ENCODE results near the gene HPCAL1. TPM values are rescaled to one million over a fixed set of nuclear protein-coding genes. Genes with fewer than 3 reads are reported as not detected.

HPCAL1 gene
- total and polyA plus RNA-seq, 2 of the 8 experiments (the other 6 are each of a cell fraction or from before 2014, with no cell fraction given): 5.8 to 8.6 TPM

DNA sequence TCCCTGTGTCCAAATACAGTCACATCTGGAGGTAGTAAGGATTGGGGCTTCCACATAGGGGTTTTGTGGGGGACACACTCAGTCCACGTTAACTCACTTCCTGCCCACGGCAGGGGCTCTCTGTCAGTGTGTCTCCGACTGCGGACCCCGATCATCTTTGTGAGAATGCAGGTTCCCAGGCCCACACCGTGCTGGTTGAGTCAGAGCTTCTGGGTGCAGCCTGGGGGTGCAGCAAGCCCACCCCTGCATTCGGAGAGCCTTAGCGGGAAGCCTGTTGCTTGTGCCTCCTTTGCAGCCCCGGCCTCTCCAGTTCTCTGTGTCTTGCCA lies 28.0 kb downstream of the HPCAL1 start:
- Histone ChIP-seq H3K79me1 (ENCODE audit: low read depth, low read length) (no peaks in the 10 kb centered on the region; the same call in 1 of the 2 replicates), H2BK12ac (ENCODE audit: low read depth, low read length) (no peak overlapping the region), H3K56ac (replicated peaks; ENCODE audit: insufficient read length, low read depth, low read length) (no peak overlapping the region), H2BK15ac (ENCODE audit: low read length) (no peak overlapping the region; the same call in 1 of the 2 replicates), H4K8ac (ENCODE audit: extremely low read depth, insufficient read depth, low read length) (no peak overlapping the region), H3K4me2 (ENCODE audit: insufficient read depth in 1 of 2, low read depth in 2 of 2, low read length in 2 of 2) (no peak overlapping the region), H3K14ac (ENCODE audit: insufficient read length) (no peak overlapping the region), H3K27me3 (replicated peaks in 1 of 4; ENCODE audit: control insufficient read depth in 3 of 4, extremely low read depth in 1 of 4, insufficient read depth in 3 of 4, low read length in 3 of 4) (0 out of 7 replicates have a peak, but pooled peaks cover 0 to 1% (median 0%) of the 10 kb centered on the region in 4 experiments), H3K23me2 (ENCODE audit: low read depth, low read length) (no peaks in the 10 kb centered on the region), H2AK5ac (ENCODE audit: low read depth, low read length) (no peak overlapping the region), H4K5ac (ENCODE audit: insufficient read length, low read depth, low read length) (no peak overlapping the region), H4K91ac (replicated peaks; ENCODE audit: insufficient read length, low read length) (peak overlapping the region; percentile 5), H3K27ac (ENCODE audit: low read depth, low read length) (no peak overlapping the region), H4K20me1 (replicated peaks in 1 of 2; ENCODE audit: control insufficient read depth in 1 of 2, insufficient read depth in 2 of 2, low read length in 2 of 2) (no peaks in the 10 kb centered on the region), H3K23ac (ENCODE audit: insufficient read length) (no peak overlapping the region), H3K18ac (ENCODE audit: extremely low read depth, low read length) (0 out of 2 replicates have a peak overlapping the region, but pooled peaks have one; percentile 26), H3K4ac (replicated peaks; ENCODE audit: insufficient read length, low read depth, low read length) (no peak overlapping the region), H3K9me3 (ENCODE audit: insufficient read depth in 2 of 2, low read depth in 1 of 2, low read length in 1 of 2) (no peaks in the 10 kb centered on the region), H2BK5ac (ENCODE audit: low read depth, low read length) (no peak overlapping the region), H3K79me2 (ENCODE audit: control insufficient read depth in 1 of 2, insufficient read depth in 2 of 2, low read length in 2 of 2) (no peaks in the 10 kb centered on the region), H3K36me3 (ENCODE audit: control insufficient read depth in 2 of 4, insufficient read depth in 4 of 4, low read length in 3 of 4) (no peaks in the 10 kb centered on the region), H2AFZ (ENCODE audit: low read length) (no peak overlapping the region), H3K9ac (replicated peaks in 1 of 4; ENCODE audit: extremely low read depth in 1 of 4, low read depth in 3 of 4, low read length in 3 of 4) (no peak overlapping the region), H2BK120ac (replicated peaks; ENCODE audit: low read depth, low read length) (no peak overlapping the region), H3K4me1 (replicated peaks in 1 of 4; ENCODE audit: control insufficient read depth in 3 of 4, insufficient read depth in 4 of 4, low read length in 3 of 4) (peaks cover 5 to 44% (median 19%) of the 10 kb centered on the region in 4 experiments), H2BK20ac (ENCODE audit: low read length) (no peak overlapping the region), H3K4me3 (ENCODE audit: extremely low read depth in 1 of 4, insufficient read depth in 2 of 4, low read depth in 3 of 4, low read length in 4 of 4) (no peak overlapping the region)
- 91% methylated on average over 9 of the region's 9 CpGs; no CpG with 5 or more reads in 1 of the 2 experiments for WGBS, 2 experiments (ENCODE audit: extremely low coverage in 1 of 2, insufficient coverage in 1 of 2, insufficient read length in 1 of 2, insufficient replicate concordance in 2 of 2, low coverage in 1 of 2, low lambda C conversion rate in 2 of 2, missing lambda C conversion rate in 1 of 2)
- DNase-seq (ENCODE audit: low read depth in 1 of 2, low spot score in 2 of 2) (no peak), FAIRE-seq (no peak)
- CTCF ChIA-PET (ENCODE audit: partially characterized antibody): interaction anchor here (1.3 to 2.1 kb wide), 3 partner anchors 11 to 78 kb away, joined by 4 to 12 read pairs (median 4); no protein-coding TSS in a partner anchor
- POLR2A ChIA-PET (ENCODE audit: partially characterized antibody): no interaction called here
- no peak for TF ChIP-seq RNF2 (IDR thresholded peaks at IDR 0.05; ENCODE audit: borderline replicate concordance, low read depth, low read length, missing control alignments, poor library complexity, severe bottlenecking)
- no peak for TF ChIP-seq HDAC2 (IDR thresholded peaks at IDR 0.05; ENCODE audit: borderline replicate concordance in 1 of 2, low read depth in 2 of 2, low read length in 2 of 2)
- TF ChIP-seq YY1 (IDR thresholded peaks at IDR 0.05; ENCODE audit: low read depth, low read length): no peak
- TF ChIP-seq BRCA1 (IDR thresholded peaks at IDR 0.05; ENCODE audit: low read depth, low read length): no peak
- no peak for TF ChIP-seq CBX8 (IDR thresholded peaks at IDR 0.05; ENCODE audit: borderline replicate concordance, low read depth, low read length)
- TF ChIP-seq GTF2F1 (IDR thresholded peaks at IDR 0.05; ENCODE audit: borderline replicate concordance, low read depth, low read length): no peak
- no peak for TF ChIP-seq POLR2A (IDR thresholded peaks at IDR 0.05; ENCODE audit: control extremely low read depth in 1 of 2, low read depth in 2 of 2, low read length in 2 of 2)
- TF ChIP-seq BACH1 (IDR thresholded peaks at IDR 0.05; ENCODE audit: low read length): no peak
- TF ChIP-seq HDAC6 (IDR thresholded peaks at IDR 0.05; ENCODE audit: low read depth, low read length): no peak
- TF ChIP-seq, protein P1, sequence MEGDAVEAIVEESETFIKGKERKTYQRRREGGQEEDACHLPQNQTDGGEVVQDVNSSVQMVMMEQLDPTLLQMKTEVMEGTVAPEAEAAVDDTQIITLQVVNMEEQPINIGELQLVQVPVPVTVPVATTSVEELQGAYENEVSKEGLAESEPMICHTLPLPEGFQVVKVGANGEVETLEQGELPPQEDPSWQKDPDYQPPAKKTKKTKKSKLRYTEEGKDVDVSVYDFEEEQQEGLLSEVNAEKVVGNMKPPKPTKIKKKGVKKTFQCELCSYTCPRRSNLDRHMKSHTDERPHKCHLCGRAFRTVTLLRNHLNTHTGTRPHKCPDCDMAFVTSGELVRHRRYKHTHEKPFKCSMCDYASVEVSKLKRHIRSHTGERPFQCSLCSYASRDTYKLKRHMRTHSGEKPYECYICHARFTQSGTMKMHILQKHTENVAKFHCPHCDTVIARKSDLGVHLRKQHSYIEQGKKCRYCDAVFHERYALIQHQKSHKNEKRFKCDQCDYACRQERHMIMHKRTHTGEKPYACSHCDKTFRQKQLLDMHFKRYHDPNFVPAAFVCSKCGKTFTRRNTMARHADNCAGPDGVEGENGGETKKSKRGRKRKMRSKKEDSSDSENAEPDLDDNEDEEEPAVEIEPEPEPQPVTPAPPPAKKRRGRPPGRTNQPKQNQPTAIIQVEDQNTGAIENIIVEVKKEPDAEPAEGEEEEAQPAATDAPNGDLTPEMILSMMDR (IDR thresholded peaks at IDR 0.05; ENCODE audit: control extremely low read depth in 1 of 3, insufficient read depth in 1 of 3, low read depth in 1 of 3, low read length in 3 of 3): no peak
- TF ChIP-seq NRF1 (IDR thresholded peaks at IDR 0.05; ENCODE audit: low read depth, low read length): no peak
- no peak for TF ChIP-seq SP1 (IDR thresholded peaks at IDR 0.05; ENCODE audit: low read depth, low read length)
